ENCODE data around the gene FHDC1.

DNA sequence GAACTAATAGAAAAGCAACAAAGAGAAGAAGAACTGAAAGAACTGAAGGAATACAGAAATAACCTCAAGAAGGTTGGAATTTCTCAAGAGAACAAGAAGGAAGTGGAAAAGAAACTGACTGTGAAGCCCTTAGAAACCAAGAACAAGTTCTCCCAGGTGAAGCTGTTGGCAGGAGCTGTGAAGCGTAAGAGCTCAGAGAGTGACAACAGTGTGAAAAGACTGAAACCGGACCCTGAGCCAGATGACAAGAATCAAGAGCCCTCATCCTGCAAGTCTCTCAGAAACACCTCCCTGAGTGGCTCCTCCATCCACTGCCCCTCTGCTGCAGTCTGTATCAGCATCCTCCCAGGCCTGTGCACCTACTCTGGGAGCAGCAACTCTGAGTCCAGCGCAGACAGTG, 8.4 kb upstream of the FHDC1 start:
- no peak for TF ChIP-seq EZH2 (IDR thresholded peaks at IDR 0.05; ENCODE audit: insufficient read depth, low read length)
- no peak for TF ChIP-seq CTCF (IDR thresholded peaks at IDR 0.05; ENCODE audit: insufficient read depth, low read depth, low read length)

Data from astrocyte (in vitro differentiated cells and primary cell).